ENCODE measurements around the gene AIM2.

The AIM2 gene

DNA sequence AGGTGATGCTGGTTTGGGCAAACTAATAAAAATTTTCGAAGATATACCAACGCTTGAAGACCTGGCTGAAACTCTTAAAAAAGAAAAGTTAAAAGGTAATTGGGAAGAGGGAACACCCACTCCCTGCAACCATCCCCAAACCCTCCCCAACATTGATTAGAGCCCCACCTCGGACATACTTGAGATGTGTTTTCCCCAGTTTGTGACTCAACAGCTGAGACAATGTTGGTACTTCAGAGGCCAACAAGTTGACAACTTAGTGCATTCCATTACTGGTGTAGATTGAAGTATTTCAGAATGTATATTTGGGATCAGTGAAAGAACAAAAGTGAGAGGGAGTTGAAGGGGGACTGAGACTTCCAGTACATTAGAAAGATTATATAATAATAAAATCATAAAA is 61.7 kb downstream of the AIM2 start:
- TF ChIP-seq ZFX (IDR thresholded peaks at IDR 0.05; ENCODE audit: borderline replicate concordance) = no peak
- TF ChIP-seq, protein P1, sequence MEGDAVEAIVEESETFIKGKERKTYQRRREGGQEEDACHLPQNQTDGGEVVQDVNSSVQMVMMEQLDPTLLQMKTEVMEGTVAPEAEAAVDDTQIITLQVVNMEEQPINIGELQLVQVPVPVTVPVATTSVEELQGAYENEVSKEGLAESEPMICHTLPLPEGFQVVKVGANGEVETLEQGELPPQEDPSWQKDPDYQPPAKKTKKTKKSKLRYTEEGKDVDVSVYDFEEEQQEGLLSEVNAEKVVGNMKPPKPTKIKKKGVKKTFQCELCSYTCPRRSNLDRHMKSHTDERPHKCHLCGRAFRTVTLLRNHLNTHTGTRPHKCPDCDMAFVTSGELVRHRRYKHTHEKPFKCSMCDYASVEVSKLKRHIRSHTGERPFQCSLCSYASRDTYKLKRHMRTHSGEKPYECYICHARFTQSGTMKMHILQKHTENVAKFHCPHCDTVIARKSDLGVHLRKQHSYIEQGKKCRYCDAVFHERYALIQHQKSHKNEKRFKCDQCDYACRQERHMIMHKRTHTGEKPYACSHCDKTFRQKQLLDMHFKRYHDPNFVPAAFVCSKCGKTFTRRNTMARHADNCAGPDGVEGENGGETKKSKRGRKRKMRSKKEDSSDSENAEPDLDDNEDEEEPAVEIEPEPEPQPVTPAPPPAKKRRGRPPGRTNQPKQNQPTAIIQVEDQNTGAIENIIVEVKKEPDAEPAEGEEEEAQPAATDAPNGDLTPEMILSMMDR (IDR thresholded peaks at IDR 0.05) = no peak
- H3K27ac ChIP-seq = no peak overlapping the region

DNA sequence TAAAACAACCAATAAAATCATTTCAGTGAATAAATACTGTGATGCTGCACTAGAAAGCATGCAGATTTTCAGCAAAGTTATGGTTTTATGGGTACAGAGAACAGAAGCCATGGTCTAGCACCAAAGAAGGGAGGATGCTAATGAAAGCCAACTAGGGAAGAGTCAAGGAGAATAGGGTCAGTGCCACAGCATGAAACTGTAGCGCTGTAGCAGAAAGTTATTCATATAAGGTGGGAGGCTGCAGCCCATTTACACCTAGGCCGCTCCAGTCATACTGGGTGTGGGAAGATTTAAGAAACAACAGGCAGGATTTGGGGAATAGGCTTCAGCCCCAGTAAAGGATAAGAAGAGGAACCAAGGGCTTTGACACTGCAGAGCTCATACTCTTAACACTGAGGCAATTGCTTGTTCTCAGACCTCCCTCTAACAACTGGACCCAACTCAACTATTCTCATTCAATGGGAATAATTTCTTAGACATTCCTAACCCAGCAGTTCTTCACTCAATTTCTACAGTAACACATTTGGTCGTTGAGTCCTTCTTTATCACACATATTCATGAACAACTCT is 62.5 kb downstream of the AIM2 start:
- H3K27ac ChIP-seq = no peak overlapping the region
- TF ChIP-seq, protein P1 (IDR thresholded peaks at IDR 0.05) = no peak
- TF ChIP-seq ZFX (IDR thresholded peaks at IDR 0.05; ENCODE audit: borderline replicate concordance) = no peak

DNA sequence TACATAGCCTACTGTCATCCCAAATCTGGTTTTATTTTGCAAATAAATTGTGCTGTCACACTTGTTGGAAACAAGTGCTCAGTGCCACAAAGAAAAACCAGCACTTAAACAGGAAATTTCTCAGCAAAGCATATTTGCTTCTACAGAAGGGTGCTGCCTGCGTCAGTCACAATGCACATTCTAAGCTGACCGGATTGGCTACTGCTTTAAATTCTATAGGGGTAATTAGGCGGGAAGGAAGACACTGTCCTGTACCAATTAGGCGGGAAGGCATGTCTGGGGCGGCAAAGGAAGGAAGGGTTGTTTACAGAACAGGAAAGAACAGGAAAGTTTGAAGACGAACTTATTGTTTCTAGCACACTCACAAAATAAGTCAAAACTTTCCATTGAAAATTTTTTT is 64.1 kb downstream of the AIM2 start:
- H3K27ac ChIP-seq = no peak overlapping the region
- no peak for TF ChIP-seq ZFX (IDR thresholded peaks at IDR 0.05; ENCODE audit: borderline replicate concordance)
- TF ChIP-seq, protein P1 (IDR thresholded peaks at IDR 0.05) = no peak
